Measurements from ENCODE around the gene TRABD2B. TPM values are rescaled to one million over a fixed set of nuclear protein-coding genes. Genes with fewer than 3 reads are reported as not detected.

Gene TRABD2B
- total and polyA plus RNA-seq, 2 of the 13 experiments (the other 11 are each of a cell fraction or from before 2014, with no cell fraction given): 0.04 TPM; not detected in 1

- TF ChIP-seq ZBED4 (CRISPR knock-in tag; IDR thresholded peaks at IDR 0.05; ENCODE audit: borderline replicate concordance) (no peak), SMYD3 (CRISPR knock-in tag; IDR thresholded peaks at IDR 0.05) (0 out of 2 replicates have a peak, but pooled peaks have one; percentile 33), ZNF20 (CRISPR knock-in tag; IDR thresholded peaks at IDR 0.05) (no peak), EHMT2 (IDR thresholded peaks at IDR 0.05; ENCODE audit: borderline replicate concordance, low read depth, low read length) (no peak), ZNF142 (CRISPR knock-in tag; IDR thresholded peaks at IDR 0.05) (no peak), E2F2 (CRISPR knock-in tag; IDR thresholded peaks at IDR 0.05; ENCODE audit: borderline replicate concordance) (no peak), GATAD2A (CRISPR knock-in tag; IDR thresholded peaks at IDR 0.05) (peak; percentile 23; the same call in 1 of the 2 replicates), HNRNPK (IDR thresholded peaks at IDR 0.05; ENCODE audit: low read depth, low read length, poor library complexity, severe bottlenecking) (no peak), HBP1 (CRISPR knock-in tag; IDR thresholded peaks at IDR 0.05; ENCODE audit: low read depth) (no peak), FOXO1 (CRISPR knock-in tag; IDR thresholded peaks at IDR 0.05) (peak; percentile 61), PAXIP1 (CRISPR knock-in tag; conservative IDR thresholded peaks at IDR 0.05) (peak; percentile 37), ZNF501 (CRISPR knock-in tag; IDR thresholded peaks at IDR 0.05) (peak; percentile 46; the same call in 1 of the 2 replicates), SETDB1 (CRISPR knock-in tag; IDR thresholded peaks at IDR 0.05; ENCODE audit: borderline replicate concordance) (no peak)
Observed at GRCh38 chr1:47893412-47893811, 103.8 kb downstream of the TRABD2B start (continued).
